ENCODE data around the gene CTNNBL1.

The CTNNBL1 gene

DNA sequence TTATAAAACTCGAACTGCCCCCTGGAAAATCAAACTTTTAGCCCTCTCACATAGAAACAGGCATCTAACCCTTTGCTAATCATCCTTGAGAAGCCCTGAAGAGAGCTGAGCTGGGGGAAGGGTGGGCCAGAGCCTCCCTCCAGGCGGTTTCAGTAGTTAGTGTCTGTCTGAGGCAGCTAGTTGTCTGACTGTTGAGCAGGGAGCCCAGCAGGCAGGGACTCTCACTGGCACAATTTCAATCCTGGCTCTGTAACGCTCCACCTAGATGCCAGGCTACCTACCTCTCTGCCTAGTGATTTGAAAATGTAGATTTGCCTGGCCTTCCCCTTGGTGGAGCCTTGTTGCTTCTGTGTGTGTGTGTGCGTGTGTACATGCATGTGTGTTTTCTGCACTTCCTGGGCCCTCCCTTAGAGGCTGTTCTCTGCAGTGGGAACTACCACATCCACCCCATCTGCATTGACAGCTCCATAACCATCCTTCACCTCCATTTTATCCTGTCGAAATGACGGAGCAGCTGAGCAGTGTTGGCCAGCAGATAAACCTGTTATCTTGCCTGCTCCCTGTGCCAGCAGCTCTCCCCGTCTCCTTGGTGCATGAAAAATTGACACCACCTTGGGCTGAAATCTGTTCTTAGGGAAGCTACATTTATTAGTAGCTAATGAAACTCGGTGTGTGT is 139.5 kb downstream of the CTNNBL1 start:
- no peak for DNase-seq (ENCODE audit: low read depth in 1 of 2, low spot score in 1 of 2)
- Histone ChIP-seq H3K27me3 (ENCODE audit: insufficient read depth, poor library complexity, severe bottlenecking) (no peaks in the 10 kb centered on the region), H3K27ac (replicated peaks) (no peak overlapping the region), H3K4me3 (replicated peaks; ENCODE audit: insufficient read depth, low read length) (no peak overlapping the region)
- TF ChIP-seq SPI1 (IDR thresholded peaks at IDR 0.05; ENCODE audit: borderline replicate concordance, low read depth) (no peak), POLR2AphosphoS5 (IDR thresholded peaks at IDR 0.05; ENCODE audit: low read depth) (no peak), GABPA (IDR thresholded peaks at IDR 0.05; ENCODE audit: low read depth) (no peak)
- TF ChIP-seq, protein P1, sequence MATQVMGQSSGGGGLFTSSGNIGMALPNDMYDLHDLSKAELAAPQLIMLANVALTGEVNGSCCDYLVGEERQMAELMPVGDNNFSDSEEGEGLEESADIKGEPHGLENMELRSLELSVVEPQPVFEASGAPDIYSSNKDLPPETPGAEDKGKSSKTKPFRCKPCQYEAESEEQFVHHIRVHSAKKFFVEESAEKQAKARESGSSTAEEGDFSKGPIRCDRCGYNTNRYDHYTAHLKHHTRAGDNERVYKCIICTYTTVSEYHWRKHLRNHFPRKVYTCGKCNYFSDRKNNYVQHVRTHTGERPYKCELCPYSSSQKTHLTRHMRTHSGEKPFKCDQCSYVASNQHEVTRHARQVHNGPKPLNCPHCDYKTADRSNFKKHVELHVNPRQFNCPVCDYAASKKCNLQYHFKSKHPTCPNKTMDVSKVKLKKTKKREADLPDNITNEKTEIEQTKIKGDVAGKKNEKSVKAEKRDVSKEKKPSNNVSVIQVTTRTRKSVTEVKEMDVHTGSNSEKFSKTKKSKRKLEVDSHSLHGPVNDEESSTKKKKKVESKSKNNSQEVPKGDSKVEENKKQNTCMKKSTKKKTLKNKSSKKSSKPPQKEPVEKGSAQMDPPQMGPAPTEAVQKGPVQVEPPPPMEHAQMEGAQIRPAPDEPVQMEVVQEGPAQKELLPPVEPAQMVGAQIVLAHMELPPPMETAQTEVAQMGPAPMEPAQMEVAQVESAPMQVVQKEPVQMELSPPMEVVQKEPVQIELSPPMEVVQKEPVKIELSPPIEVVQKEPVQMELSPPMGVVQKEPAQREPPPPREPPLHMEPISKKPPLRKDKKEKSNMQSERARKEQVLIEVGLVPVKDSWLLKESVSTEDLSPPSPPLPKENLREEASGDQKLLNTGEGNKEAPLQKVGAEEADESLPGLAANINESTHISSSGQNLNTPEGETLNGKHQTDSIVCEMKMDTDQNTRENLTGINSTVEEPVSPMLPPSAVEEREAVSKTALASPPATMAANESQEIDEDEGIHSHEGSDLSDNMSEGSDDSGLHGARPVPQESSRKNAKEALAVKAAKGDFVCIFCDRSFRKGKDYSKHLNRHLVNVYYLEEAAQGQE (IDR thresholded peaks at IDR 0.05; ENCODE audit: insufficient replicate concordance, low read depth) = no peak
- TF ChIP-seq, protein P2, sequence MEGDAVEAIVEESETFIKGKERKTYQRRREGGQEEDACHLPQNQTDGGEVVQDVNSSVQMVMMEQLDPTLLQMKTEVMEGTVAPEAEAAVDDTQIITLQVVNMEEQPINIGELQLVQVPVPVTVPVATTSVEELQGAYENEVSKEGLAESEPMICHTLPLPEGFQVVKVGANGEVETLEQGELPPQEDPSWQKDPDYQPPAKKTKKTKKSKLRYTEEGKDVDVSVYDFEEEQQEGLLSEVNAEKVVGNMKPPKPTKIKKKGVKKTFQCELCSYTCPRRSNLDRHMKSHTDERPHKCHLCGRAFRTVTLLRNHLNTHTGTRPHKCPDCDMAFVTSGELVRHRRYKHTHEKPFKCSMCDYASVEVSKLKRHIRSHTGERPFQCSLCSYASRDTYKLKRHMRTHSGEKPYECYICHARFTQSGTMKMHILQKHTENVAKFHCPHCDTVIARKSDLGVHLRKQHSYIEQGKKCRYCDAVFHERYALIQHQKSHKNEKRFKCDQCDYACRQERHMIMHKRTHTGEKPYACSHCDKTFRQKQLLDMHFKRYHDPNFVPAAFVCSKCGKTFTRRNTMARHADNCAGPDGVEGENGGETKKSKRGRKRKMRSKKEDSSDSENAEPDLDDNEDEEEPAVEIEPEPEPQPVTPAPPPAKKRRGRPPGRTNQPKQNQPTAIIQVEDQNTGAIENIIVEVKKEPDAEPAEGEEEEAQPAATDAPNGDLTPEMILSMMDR (IDR thresholded peaks at IDR 0.05; ENCODE audit: insufficient read depth, low read length) = no peak

DNA sequence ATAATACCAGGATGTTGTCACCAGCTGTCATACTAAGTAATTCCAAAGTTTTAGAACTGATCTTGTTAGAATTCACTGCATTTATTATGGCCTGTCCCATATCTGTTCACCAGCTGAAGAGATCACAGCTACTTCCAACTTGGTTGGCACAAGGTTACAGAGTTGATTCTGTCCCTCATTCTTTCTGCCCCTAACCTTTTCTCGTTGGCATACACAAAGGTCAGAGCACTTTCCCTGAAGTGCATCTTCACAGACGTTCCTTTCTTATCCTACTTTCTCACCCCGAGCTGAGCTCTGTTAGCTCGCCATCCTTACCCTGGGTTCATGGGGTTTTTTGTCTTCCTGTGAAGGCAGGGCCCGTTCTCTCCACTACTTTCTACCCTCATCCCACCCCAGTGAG is 143.1 kb downstream of the CTNNBL1 start:
- Histone ChIP-seq H3K4me3 (replicated peaks; ENCODE audit: insufficient read depth, low read length) (no peak overlapping the region), H3K27ac (replicated peaks) (no peak overlapping the region), H3K27me3 (ENCODE audit: insufficient read depth, poor library complexity, severe bottlenecking) (no peaks in the 10 kb centered on the region)
- DNase-seq (ENCODE audit: low read depth in 1 of 2, low spot score in 1 of 2) = no peak
- no peak for TF ChIP-seq SPI1 (IDR thresholded peaks at IDR 0.05; ENCODE audit: borderline replicate concordance, low read depth)
- TF ChIP-seq POLR2AphosphoS5 (IDR thresholded peaks at IDR 0.05; ENCODE audit: low read depth) = no peak
- TF ChIP-seq, protein P1 (IDR thresholded peaks at IDR 0.05; ENCODE audit: insufficient replicate concordance, low read depth) = no peak
- no peak for TF ChIP-seq GABPA (IDR thresholded peaks at IDR 0.05; ENCODE audit: low read depth)
- TF ChIP-seq, protein P2 (IDR thresholded peaks at IDR 0.05; ENCODE audit: insufficient read depth, low read length) = no peak

DNA sequence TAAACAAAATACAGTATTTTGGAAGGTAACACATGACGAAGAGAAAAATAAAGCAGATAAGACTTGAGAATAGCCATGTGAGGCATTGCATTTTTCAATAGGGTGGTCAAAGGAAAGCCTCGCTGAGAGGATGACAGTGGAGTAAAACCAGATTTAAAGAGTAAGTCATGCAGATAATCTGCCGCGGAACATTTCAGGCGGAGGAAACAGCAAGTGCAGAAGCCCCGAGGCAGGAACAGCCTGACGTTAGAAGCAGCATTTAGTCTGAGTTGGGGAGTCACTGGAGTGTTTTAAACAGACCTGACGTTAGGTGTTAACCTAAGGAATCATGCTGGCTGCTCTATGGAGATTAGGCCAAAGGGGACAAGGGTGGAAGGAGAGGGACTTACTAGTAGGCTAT is 144.1 kb downstream of the CTNNBL1 start:
- Histone ChIP-seq H3K27me3 (ENCODE audit: insufficient read depth, poor library complexity, severe bottlenecking) (no peaks in the 10 kb centered on the region), H3K27ac (replicated peaks) (no peak overlapping the region), H3K4me3 (replicated peaks; ENCODE audit: insufficient read depth, low read length) (no peak overlapping the region)
- no peak for TF ChIP-seq POLR2AphosphoS5 (IDR thresholded peaks at IDR 0.05; ENCODE audit: low read depth)
- TF ChIP-seq, protein P2 (IDR thresholded peaks at IDR 0.05; ENCODE audit: insufficient read depth, low read length) = no peak
- no peak for TF ChIP-seq GABPA (IDR thresholded peaks at IDR 0.05; ENCODE audit: low read depth)
- TF ChIP-seq, protein P1 (IDR thresholded peaks at IDR 0.05; ENCODE audit: insufficient replicate concordance, low read depth) = no peak
- TF ChIP-seq SPI1 (IDR thresholded peaks at IDR 0.05; ENCODE audit: borderline replicate concordance, low read depth) = no peak
- no peak for DNase-seq (ENCODE audit: low read depth in 1 of 2, low spot score in 1 of 2)
